Astrocyte of the cerebellum (primary cell): Measurements from ENCODE around the gene LCK.

Experiments
- DNase-seq: peaks from one replicate; pipeline ENCODE4 v3.0.0-alpha.2; 2011; ENCODE audit warnings: low read depth
- H3K4me3 ChIP-seq: 2 replicates; pipeline ENCODE4 v1.5.1; 2011; ENCODE audit warnings: mild to moderate bottlenecking, low read depth, low read length, moderate library complexity
- in situ Hi-C: cut with HindIII; loops from 2 replicates; pipeline ENCODE4 v1.10.0; 2017; ENCODE audit warnings: low sequenced_read_pairs
- TF ChIP-seq, protein P1 (sequence below): IDR thresholded peaks from 2 replicates; pipeline ENCODE4 v1.5.1; 2012; ENCODE audit warnings: low read length, low read depth, moderate library complexity, mild to moderate bottlenecking; ENCODE audit errors: missing control alignments

LCK gene

DNA sequence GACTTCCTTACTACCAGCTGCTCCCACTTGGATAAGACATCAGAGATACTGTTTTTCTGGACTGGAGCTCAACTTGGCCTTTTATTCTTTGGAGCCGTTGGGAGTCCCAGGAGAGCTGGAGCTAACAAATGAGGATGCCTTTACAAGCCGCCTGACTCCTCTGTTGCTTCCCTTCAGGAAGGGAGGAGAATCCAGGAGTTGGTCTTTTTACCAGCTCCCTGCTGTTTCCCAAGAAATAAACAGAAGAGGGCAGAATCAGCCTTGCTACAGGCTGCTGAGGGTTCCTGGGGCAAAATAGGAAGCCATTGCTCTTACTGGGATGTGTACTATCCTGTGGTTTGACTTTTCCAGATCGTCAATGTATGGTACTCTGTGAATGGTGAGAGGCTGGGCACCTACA is 27.4 kb upstream of the LCK start:
- in situ Hi-C loops = no loop called here
- no peak overlapping the region for H3K4me3 ChIP-seq
- DNase-seq = no peak
- TF ChIP-seq, protein P1, sequence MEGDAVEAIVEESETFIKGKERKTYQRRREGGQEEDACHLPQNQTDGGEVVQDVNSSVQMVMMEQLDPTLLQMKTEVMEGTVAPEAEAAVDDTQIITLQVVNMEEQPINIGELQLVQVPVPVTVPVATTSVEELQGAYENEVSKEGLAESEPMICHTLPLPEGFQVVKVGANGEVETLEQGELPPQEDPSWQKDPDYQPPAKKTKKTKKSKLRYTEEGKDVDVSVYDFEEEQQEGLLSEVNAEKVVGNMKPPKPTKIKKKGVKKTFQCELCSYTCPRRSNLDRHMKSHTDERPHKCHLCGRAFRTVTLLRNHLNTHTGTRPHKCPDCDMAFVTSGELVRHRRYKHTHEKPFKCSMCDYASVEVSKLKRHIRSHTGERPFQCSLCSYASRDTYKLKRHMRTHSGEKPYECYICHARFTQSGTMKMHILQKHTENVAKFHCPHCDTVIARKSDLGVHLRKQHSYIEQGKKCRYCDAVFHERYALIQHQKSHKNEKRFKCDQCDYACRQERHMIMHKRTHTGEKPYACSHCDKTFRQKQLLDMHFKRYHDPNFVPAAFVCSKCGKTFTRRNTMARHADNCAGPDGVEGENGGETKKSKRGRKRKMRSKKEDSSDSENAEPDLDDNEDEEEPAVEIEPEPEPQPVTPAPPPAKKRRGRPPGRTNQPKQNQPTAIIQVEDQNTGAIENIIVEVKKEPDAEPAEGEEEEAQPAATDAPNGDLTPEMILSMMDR = no peak

DNA sequence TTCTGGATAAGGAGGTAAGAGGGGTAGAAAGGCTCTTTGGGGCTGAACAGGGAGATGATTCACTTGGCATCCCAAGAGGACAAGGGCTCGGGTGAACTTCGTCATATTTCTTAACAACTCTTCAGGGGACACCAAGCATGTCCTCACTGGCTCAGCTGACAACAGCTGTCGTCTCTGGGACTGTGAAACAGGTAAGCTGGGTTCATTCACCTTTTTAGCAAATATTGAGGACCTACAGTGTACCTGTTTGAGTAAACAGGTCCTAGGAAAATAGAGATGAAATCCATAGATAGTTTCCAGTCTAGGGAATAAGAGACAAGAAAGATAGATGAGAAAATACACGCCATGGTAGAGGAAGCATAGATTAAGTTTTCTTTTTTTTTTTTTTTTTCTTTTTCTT is 26.8 kb upstream of the LCK start:
- TF ChIP-seq, protein P1 = no peak
- in situ Hi-C loops = no loop called here
- no peak overlapping the region for H3K4me3 ChIP-seq
- DNase-seq = no peak

DNA sequence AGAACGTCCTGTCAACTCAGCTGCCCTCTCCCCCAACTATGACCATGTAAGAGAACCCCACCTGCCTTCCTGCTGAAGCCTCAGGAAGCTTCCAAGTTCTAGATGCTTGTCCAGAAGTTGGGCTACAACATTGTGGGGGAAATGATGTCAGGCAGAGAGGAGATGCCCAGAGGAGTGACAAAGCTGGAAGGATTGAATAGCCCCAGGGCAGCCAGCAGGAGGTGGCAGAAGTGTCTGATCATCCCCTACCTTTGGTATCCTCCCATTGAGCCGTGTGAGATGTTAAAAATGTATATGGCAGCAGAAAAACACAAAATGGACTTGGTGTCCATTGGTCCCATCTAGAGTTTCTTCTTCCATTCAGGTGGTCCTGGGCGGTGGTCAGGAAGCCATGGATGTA is 22.3 kb upstream of the LCK start:
- TF ChIP-seq, protein P1 = no peak
- no peak overlapping the region for H3K4me3 ChIP-seq
- in situ Hi-C loops = no loop called here
- no peak for DNase-seq

DNA sequence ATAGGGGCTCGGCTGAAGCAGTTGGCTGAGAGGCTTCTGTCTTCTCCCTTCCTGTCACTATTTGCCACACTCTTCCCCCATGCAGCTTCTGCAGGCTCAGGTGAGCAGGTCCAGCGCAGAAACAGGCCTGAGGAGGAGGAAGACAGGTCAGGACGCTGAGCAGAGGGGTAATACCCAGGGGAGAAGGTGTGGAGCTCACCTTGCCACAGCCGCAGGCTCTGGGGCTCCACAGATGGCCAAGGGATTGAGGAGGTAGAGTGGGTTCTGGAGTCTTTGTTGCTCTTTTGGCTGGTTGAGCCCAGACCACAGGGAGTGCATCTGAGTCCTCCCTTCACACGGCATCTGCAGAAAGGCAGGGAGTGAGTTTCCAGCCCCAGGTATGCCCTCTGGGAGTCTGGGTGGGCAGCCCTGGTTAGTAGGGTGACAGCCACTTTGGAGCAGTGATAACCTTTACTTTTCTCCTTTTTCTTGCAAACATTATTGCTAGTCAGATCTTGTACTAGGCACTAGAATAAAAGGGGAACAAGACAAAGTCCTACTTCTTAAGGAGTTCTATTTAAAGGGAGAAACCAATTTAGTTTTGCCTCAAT is 19.1 kb upstream of the LCK start:
- TF ChIP-seq, protein P1 = no peak
- H3K4me3 ChIP-seq = no peak overlapping the region
- in situ Hi-C loops = no loop called here
- no peak for DNase-seq

DNA sequence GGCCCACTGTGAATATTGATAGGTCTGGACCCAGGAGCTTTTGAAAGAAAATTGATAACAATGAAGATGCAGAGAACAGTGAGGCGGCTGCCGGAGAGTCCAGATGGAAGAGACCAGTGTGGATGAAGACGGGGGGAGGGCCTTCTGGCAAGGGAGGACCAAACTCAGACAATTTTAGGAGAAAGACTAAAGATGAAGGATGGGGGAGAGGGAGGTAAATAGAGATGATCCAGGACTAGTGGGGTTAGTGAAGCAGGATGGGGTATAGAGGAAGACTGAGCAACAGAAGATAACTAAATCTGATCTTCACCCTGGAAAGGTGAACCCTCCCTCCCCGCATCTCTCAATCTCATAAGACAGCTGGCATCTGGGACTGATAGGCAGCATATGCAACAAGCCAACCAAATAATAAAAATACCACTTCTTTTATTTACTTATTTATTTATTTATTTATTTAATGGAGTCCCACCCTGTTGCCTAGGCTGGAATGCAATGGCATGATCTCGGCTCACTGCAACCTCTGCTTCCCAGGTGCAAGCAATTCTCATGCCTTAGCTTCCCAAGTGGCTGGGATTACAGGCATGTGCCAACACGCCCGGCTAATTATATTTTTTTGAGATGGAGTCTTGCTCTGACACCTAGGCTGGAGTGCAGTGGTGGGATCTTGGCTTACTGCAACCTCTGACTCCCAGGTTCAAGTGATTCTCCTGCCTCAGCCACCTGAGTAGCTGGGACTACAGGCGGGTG is 18.3 kb upstream of the LCK start:
- no peak overlapping the region for H3K4me3 ChIP-seq
- TF ChIP-seq, protein P1 = no peak
- DNase-seq = no peak
- in situ Hi-C loops = no loop called here

DNA sequence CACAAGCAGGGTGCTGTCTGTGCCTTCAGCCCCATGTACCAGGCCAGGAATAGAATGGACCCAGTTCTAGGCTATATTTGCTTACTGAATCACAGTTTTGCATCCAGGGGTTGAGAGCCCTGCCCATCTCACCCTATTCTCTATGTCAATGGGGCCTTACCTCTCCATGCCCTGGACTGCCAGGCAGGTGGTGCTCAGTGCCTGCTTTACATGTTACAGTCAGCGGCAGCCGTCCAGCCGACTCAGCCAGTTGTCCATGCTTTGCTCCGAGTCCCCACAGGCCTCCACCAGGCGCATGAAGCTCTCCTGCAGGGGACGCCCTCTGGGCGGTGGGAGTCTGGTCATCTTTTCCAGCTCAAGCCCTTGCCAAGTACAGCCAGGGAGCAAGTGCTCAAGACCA is 16.3 kb upstream of the LCK start:
- no peak overlapping the region for H3K4me3 ChIP-seq
- in situ Hi-C loops = no loop called here
- no peak for DNase-seq
- TF ChIP-seq, protein P1 = no peak
